Activated naive CD8-positive, alpha-beta T cell treated with anti-CD3 and anti-CD28 coated beads, Interleukin-2, amount 50 U/mL, for 24 hours (primary cell): ENCODE results near the gene CCDC3.

Source experiments
- ATAC-seq: fragments of 150-1000 bp; cut with Tn5 transposase; one replicate; pipeline ENCODE4 v1.10.0; 2021
- DNase-seq: peaks from one replicate; pipeline ENCODE4 v3.0.0; 2021
- H3K27ac Mint-ChIP-seq: one replicate; pipeline ENCODE4 v1.8.0; 2021; ENCODE audit warnings: mild to moderate bottlenecking, mixed read lengths
- H3K27me3 Mint-ChIP-seq: one replicate; pipeline ENCODE4 v1.8.0; 2021; ENCODE audit warnings: mixed read lengths
- H3K36me3 Mint-ChIP-seq: one replicate; pipeline ENCODE4 v1.8.0; 2021; ENCODE audit warnings: low read depth, mixed read lengths
- H3K4me1 Mint-ChIP-seq: one replicate; pipeline ENCODE4 v1.8.0; 2021; ENCODE audit warnings: mixed read lengths
- H3K4me3 Mint-ChIP-seq: one replicate; pipeline ENCODE4 v1.8.0; 2021; ENCODE audit warnings: mild to moderate bottlenecking, moderate library complexity, mixed read lengths
- H3K9me3 Mint-ChIP-seq: one replicate; pipeline ENCODE4 v1.8.0; 2021; ENCODE audit warnings: mixed read lengths

CCDC3 gene

DNA sequence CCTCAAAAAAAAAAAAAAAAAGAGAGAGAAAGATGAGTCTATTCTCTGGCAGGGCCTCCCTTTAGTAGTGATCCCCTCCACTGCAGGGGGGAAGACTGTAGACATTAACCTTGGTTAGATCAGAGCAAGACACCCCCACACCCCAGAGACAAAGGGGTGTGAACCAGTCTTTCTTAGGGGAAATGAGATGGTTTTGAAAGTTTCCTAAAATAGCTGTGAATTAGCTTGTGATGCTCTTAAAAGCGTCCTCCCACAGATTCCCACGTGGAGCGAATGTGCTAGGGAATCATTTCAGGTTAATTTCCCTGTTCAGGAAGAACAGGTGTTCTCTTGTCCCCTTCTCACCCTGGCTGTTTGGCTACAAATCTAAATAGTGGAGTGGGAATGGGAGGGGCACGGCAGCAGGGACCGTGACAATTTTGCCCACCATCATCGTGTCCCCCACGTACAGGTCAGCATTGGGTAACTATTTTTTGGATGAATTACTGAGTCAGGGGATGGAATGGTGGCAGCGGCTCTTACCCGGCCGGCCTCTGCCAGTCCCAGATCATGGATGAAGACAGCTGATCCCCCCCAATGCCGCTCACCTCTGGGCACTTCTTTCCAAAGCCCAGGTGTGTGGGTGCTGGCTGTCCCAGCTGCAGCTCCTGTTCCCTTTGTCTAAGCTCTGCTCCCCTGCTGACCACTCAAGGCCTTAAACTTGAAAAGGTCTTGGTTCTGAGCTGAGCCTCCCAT, 152.9 kb downstream of the CCDC3 start:
- no peaks in the 10 kb centered on the region for H3K9me3 Mint-ChIP-seq
- no peak overlapping the region for H3K4me3 Mint-ChIP-seq
- peaks cover 4% of the 10 kb centered on the region for H3K4me1 Mint-ChIP-seq
- DNase-seq (no peak), ATAC-seq (no peak)
- H3K27me3 Mint-ChIP-seq = peaks cover 23% of the 10 kb centered on the region
- H3K36me3 Mint-ChIP-seq = no peaks in the 10 kb centered on the region
- no peak overlapping the region for H3K27ac Mint-ChIP-seq

DNA sequence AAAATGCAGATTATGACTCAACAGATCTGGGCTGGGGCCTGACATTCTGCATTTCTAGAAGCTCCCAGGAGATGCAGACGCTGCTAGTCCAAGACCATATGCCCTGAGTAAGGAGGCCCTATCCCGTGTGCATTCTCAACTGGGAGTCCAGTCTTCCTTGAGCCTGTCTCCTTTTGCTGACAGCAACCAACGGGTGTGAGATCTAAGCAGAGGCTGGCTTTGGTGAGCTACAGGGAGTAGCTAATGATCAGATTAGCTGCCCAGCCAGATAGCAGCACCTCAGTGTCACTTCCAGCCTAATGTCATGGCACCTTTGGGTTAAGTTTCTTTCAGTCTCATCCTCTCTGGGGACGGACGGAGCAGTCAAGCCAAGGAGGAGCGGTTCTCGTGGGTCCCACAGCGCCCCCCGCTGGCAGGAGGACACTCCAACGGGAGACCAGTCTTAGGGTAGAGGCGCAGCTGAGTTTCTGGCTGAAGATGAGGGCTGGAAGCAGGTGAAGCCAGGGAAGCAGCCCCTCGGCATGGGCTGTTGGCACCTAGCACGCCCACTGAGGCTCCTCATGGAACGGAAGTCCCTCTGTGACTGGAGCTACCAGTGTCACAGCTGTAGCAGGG, 154.0 kb downstream of the CCDC3 start:
- ATAC-seq = no peak
- Mint-ChIP-seq H3K4me3 (no peak overlapping the region), H3K27ac (no peak overlapping the region), H3K36me3 (no peaks in the 10 kb centered on the region), H3K27me3 (peaks cover 19% of the 10 kb centered on the region), H3K9me3 (no peaks in the 10 kb centered on the region), H3K4me1 (peaks cover 4% of the 10 kb centered on the region)
- DNase-seq = peak; percentile 30

DNA sequence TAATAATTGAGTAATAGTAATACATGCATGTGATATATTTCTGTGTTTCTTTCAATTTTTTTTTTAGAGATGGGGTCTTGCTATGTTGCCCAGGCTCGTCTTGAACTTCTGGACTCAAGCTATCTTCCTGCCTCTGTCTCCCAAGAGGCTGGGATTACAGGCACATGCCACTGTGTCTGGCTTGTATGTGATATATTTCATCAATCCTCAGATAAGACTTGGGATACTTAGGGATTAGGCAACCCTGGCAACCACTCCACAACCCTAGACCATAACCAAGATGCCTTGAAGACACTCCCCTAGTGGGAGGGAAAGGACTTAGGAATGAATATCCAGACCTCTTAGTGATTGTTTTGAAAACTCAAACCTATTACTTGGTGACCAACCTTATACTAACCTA, 154.8 kb downstream of the CCDC3 start:
- Mint-ChIP-seq H3K4me1 (peaks cover 4% of the 10 kb centered on the region), H3K4me3 (no peak overlapping the region), H3K27me3 (peaks cover 16% of the 10 kb centered on the region), H3K36me3 (no peaks in the 10 kb centered on the region), H3K27ac (no peak overlapping the region), H3K9me3 (no peaks in the 10 kb centered on the region)
- ATAC-seq (no peak), DNase-seq (no peak)
